Stimulated activated CD4-positive, alpha-beta T cell treated with anti-CD3 and anti-CD28 coated beads, Interleukin-12 subunit alpha, Interleukin-12 subunit beta, amount 100 ng/mL, for 48 hours (primary cell): ENCODE measurements around the gene EPAS1.

ENCODE experiments used
- DNase-seq, 3 donors: peaks; one replicate each; pipeline ENCODE4 v3.0.0-alpha.2; 2020; ENCODE audit warnings: low read depth in 2 of 3, low spot score in 1 of 3

EPAS1 gene

GRCh38 chr2:46434851-46435273 is 137.7 kb downstream of the EPAS1 start:
- DNase-seq: no peak

- no peak for DNase-seq
Observed at GRCh38 chr2:46435353-46435752, 138.1 kb downstream of the EPAS1 start.

DNA sequence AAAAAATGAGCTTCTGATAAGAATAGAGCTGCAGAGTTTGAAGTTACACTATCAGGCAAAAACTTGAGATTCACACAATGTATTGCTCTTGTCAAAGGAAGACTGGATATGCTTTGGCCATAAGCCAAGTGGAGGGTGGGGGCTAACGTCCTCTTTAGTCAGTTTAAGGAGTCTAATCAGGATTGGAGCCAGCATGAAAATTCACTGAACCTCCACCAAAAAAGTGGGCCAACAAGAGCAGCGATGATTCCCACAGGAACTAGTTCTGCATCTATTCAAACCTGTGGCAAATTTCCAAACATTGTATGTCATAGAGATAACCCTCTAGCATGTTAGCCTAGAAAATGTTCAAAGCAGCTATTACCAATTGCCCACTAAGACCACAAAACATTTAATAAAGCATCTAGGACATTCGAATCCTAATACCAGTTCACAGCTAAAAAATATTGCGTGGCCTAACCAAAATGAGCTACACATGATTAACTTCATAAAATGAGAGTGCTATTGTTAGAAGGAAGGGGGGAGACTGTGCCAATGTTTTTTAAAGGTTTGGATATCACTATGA is 138.7 kb downstream of the EPAS1 start:
- no peak for DNase-seq
